Measurements from ENCODE around the gene TTC33.

DNA sequence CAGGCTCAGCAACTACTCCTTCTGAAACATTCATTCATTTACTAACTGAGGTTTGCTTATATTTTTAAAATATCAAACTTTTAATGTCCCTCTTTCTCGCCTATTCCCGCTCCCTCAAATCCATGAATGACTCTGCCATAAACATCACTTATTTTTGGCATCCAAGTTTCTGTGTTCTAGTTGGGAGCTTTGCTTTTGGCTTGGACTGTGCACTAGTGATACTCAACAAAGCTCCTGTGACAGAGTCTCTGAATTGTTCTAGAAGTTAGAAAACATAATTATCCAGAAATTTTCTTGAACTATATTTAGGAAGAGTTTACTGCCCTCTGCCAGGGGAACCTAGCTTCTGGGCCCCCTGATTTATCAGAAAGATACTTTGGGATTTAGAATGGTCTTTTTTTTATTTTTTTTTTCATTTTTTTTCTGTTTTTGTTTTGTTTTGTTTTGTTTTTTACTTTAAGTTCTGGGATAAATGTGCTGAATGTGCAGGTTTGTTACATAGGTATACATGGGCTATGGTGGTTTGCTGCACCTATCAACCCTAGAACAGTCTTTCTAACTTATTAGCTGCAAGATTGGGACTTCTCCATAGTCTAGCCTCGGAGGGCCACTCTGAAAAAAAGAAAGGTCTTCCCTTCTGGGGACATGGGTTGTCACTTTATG is 140.7 kb downstream of the TTC33 start:
- TF ChIP-seq, protein P1, sequence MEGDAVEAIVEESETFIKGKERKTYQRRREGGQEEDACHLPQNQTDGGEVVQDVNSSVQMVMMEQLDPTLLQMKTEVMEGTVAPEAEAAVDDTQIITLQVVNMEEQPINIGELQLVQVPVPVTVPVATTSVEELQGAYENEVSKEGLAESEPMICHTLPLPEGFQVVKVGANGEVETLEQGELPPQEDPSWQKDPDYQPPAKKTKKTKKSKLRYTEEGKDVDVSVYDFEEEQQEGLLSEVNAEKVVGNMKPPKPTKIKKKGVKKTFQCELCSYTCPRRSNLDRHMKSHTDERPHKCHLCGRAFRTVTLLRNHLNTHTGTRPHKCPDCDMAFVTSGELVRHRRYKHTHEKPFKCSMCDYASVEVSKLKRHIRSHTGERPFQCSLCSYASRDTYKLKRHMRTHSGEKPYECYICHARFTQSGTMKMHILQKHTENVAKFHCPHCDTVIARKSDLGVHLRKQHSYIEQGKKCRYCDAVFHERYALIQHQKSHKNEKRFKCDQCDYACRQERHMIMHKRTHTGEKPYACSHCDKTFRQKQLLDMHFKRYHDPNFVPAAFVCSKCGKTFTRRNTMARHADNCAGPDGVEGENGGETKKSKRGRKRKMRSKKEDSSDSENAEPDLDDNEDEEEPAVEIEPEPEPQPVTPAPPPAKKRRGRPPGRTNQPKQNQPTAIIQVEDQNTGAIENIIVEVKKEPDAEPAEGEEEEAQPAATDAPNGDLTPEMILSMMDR (IDR thresholded peaks at IDR 0.05) = no peak
- no peak for TF ChIP-seq POLR2A (IDR thresholded peaks at IDR 0.05)
